IMR-90 (cell line): ENCODE data around the gene SLCO3A1. TPM values are rescaled to one million over a fixed set of nuclear protein-coding genes. Genes with fewer than 3 reads are reported as not detected.

Source experiments
- ATAC-seq: fragments of 200-7000 bp; cut with Tn5 transposase; 2 replicates; pipeline ENCODE4 v1.9.1; 2020; ENCODE audit warnings: low read depth, mild to moderate bottlenecking, moderate library complexity
- BruUV-seq: library from RNA; stranded (reverse); fragments of 400-500 nt; replicated peaks from 2 replicates; lab custom pipeline; 2021; lab: Mats Ljungman, UMichigan
- CTCF ChIA-PET: fragments of 300-600 bp; formaldehyde crosslinking; extraction: SDS; loops from one replicate; lab custom pipeline; 2021; ENCODE audit warnings: antibody characterized with exemption; lab: Yijun Ruan, JAX
- POLR2A ChIA-PET: fragments of 300-600 bp; sonication (Branson Sonifier 250); formaldehyde crosslinking; loops from one replicate; lab custom pipeline; 2022; ENCODE audit warnings: antibody characterized with exemption; ENCODE audit not compliant: unreplicated experiment; lab: Charles Lee
- DNase-seq: peaks from one replicate; pipeline ENCODE4 v3.0.0; 2013
- H2AFZ ChIP-seq: replicated peaks from 2 replicates; pipeline ENCODE3; 2013; ENCODE audit warnings: low read length, mild to moderate bottlenecking; ENCODE audit not compliant: poor library complexity
- H2AK5ac ChIP-seq: 2 replicates; pipeline ENCODE4 v1.6.1; 2013; ENCODE audit warnings: low read depth, low read length, inconsistent platforms
- H2AK9ac ChIP-seq: replicated peaks from 2 replicates; pipeline ENCODE3; 2013; ENCODE audit warnings: mild to moderate bottlenecking, low read depth, low read length, moderate library complexity; ENCODE audit not compliant: poor library complexity
- H2BK120ac ChIP-seq: 2 replicates; pipeline ENCODE4 v1.6.1; 2013; ENCODE audit warnings: low read depth, low read length, inconsistent platforms
- H2BK15ac ChIP-seq: 3 replicates; pipeline ENCODE4 v1.6.1; 2013; ENCODE audit warnings: low read depth, low read length, inconsistent platforms
- H2BK20ac ChIP-seq: 2 replicates; pipeline ENCODE4 v1.6.1; 2013; ENCODE audit warnings: low read depth, mild to moderate bottlenecking, inconsistent platforms, low read length, moderate library complexity
- H2BK5ac ChIP-seq: 2 replicates; pipeline ENCODE4 v1.6.1; 2013; ENCODE audit warnings: mild to moderate bottlenecking, low read depth, low read length, inconsistent platforms; ENCODE audit not compliant: poor library complexity, severe bottlenecking
- H3K14ac ChIP-seq: replicated peaks from 2 replicates; pipeline ENCODE4 v1.6.1; 2013; ENCODE audit warnings: low read depth, low read length, inconsistent platforms
- H3K18ac ChIP-seq: 2 replicates; pipeline ENCODE4 v1.6.1; 2013; ENCODE audit warnings: low read depth, low read length, control low read depth
- H3K23ac ChIP-seq: 2 replicates; pipeline ENCODE4 v1.6.1; 2013; ENCODE audit warnings: low read depth, low read length, inconsistent platforms
- H3K27ac ChIP-seq: 2 replicates; pipeline ENCODE4 v1.5.1; 2013; ENCODE audit warnings: mild to moderate bottlenecking, control low read depth, low read length; ENCODE audit not compliant: insufficient read depth
- H3K27me3 ChIP-seq: 2 replicates; pipeline ENCODE4 v1.6.1; 2013; ENCODE audit warnings: low read length; ENCODE audit not compliant: control insufficient read depth, insufficient read depth
- H3K36me3 ChIP-seq: 2 replicates; pipeline ENCODE4 v1.6.1; 2013; ENCODE audit warnings: low read length, mixed read lengths; ENCODE audit not compliant: control insufficient read depth, insufficient read depth
- H3K4ac ChIP-seq: 2 replicates; pipeline ENCODE4 v1.6.1; 2013; ENCODE audit warnings: low read depth, low read length, inconsistent platforms
- H3K4me1 ChIP-seq: 2 replicates; pipeline ENCODE4 v1.6.1; 2013; ENCODE audit warnings: low read length, mixed read lengths; ENCODE audit not compliant: control insufficient read depth, insufficient read depth
- H3K4me2 ChIP-seq: 2 replicates; pipeline ENCODE4 v1.6.1; 2013; ENCODE audit warnings: low read depth, mild to moderate bottlenecking, control low read depth, low read length, moderate library complexity
- H3K4me3 ChIP-seq: 2 replicates; pipeline ENCODE4 v1.5.1; 2013; ENCODE audit warnings: low read depth, mild to moderate bottlenecking, control low read depth, low read length, moderate library complexity; ENCODE audit not compliant: insufficient read depth
- H3K56ac ChIP-seq: 2 replicates; pipeline ENCODE4 v1.6.1; 2013; ENCODE audit warnings: low read length, inconsistent platforms; ENCODE audit not compliant: insufficient read depth; ENCODE audit errors: extremely low read depth
- H3K79me1 ChIP-seq, 2 experiments: 2 replicates each; pipeline ENCODE4 v1.6.1; 2013; ENCODE audit warnings: low read length in 2 of 2, inconsistent platforms in 1 of 2, low read depth in 1 of 2
- H3K9ac ChIP-seq: 2 replicates; pipeline ENCODE4 v1.6.1; 2013; ENCODE audit warnings: low read depth, low read length, control low read depth
- H3K9me1 ChIP-seq: 2 replicates; pipeline ENCODE4 v1.6.1; 2013; ENCODE audit warnings: low read length, inconsistent platforms; ENCODE audit not compliant: insufficient read depth
- H3K9me3 ChIP-seq: 2 replicates; pipeline ENCODE4 v1.6.1; 2013; ENCODE audit warnings: low read length; ENCODE audit not compliant: control insufficient read depth, insufficient read depth
- H4K20me1 ChIP-seq: 2 replicates; pipeline ENCODE4 v1.6.1; 2013; ENCODE audit warnings: low read length, inconsistent platforms; ENCODE audit not compliant: insufficient read depth
- H4K5ac ChIP-seq: 2 replicates; pipeline ENCODE4 v1.6.1; 2013; ENCODE audit warnings: mild to moderate bottlenecking, low read depth, low read length, control low read depth
- H4K8ac ChIP-seq, 2 experiments: 2 replicates each; pipeline ENCODE4 v1.6.1; 2013; ENCODE audit warnings: low read depth in 2 of 2, low read length in 2 of 2, control low read depth in 1 of 2, inconsistent platforms in 1 of 2
- H4K91ac ChIP-seq: 2 replicates; pipeline ENCODE4 v1.6.1; 2013; ENCODE audit warnings: low read depth, low read length, inconsistent platforms; ENCODE audit not compliant: insufficient read depth
- BHLHE40 ChIP-seq: fragments of 150-350 bp; IDR thresholded peaks from 2 replicates; pipeline ENCODE4 v1.6.1; 2016; ENCODE audit warnings: mild to moderate bottlenecking, low read depth, low read length
- CHD1 ChIP-seq: IDR thresholded peaks from 2 replicates; pipeline ENCODE4 v1.6.1; 2012; ENCODE audit warnings: low read depth, low read length, improper control_type of control experiment
- FOS ChIP-seq: fragments of 150-350 bp; IDR thresholded peaks from 2 replicates; pipeline ENCODE4 v1.6.1; 2016; ENCODE audit warnings: low read depth, low read length
- RCOR1 ChIP-seq: IDR thresholded peaks from 2 replicates; pipeline ENCODE4 v1.6.1; 2012; ENCODE audit warnings: mild to moderate bottlenecking, low read length, improper control_type of control experiment; ENCODE audit not compliant: insufficient replicate concordance
- USF2 ChIP-seq: fragments of 150-350 bp; IDR thresholded peaks from 2 replicates; pipeline ENCODE4 v1.6.1; 2017; ENCODE audit warnings: mild to moderate bottlenecking, antibody characterized with exemption, low read length, low read depth
- WGBS, 2 experiments: methylation state at CpG; one replicate each; pipeline versions ENCODE4 v1.1.5 to v1.1.7; 2013; ENCODE audit warnings: missing lambda C conversion rate in 2 of 2; ENCODE audit not compliant: insufficient read length in 1 of 2; ENCODE audit errors: extremely low coverage in 2 of 2; 5-methylcytosine and 5-hydroxymethylcytosine counted together
- dilution Hi-C: fragments of 300-500 bp; cut with HindIII; formaldehyde crosslinking; loops from one replicate; pipeline ENCODE4 v1.14.3; 2018; ENCODE audit warnings: low sequenced_read_pairs; ENCODE audit not compliant: unreplicated experiment
- in situ Hi-C: fragments of 300-500 bp; cut with MboI; formaldehyde crosslinking; loops from 3 replicates; pipeline ENCODE4 v1.14.3; 2019; ENCODE audit warnings: low sequenced_read_pairs, inconsistent platforms, mixed read lengths
- intact Hi-C: fragments of 100-400 bp; cut with micrococcal nuclease; formaldehyde crosslinking; loops from 2 replicates; pipeline ENCODE4 v1.10.0; 2022
- polyA plus RNA-seq, 3 experiments: library from polyadenylated mRNA; depleted of rRNA; stranded (reverse); fragments of >200 nt; gene quantifications; 2 replicates each; pipeline ENCODE4 v1.2.3, GENCODE V29; 2012; ENCODE audit warnings: low replicate concordance in 1 of 3
- total RNA-seq: library from RNA; depleted of rRNA; stranded (reverse); fragments of >200 nt; gene quantifications from 2 replicates; pipeline ENCODE4 v1.2.3, GENCODE V29; 2012

SLCO3A1 gene
- total and polyA plus RNA-seq, 2 of the 4 experiments (the other 2 are of a cell fraction), result 4.7 to 8.1 TPM

- Histone ChIP-seq H3K9me1 (peaks cover 4% of the 10 kb centered on the region; the same call in 1 of the 2 replicates), H3K14ac (peak overlapping the region; percentile 7; the same call in 1 of the 2 replicates), H3K4ac (peak overlapping the region; percentile 79), H4K8ac (peak overlapping the region; percentile 70 to 73), H3K27me3 (no peaks in the 10 kb centered on the region), H3K4me1 (peaks cover 2% of the 10 kb centered on the region; the same call in 1 of the 2 replicates), H2AK5ac (peak overlapping the region; percentile 17; the same call in 1 of the 2 replicates), H2AFZ (peak overlapping the region; percentile 82), H3K4me2 (no peak overlapping the region), H3K79me1 (no peaks in the 10 kb centered on the region), H3K56ac (no peak overlapping the region), H4K20me1 (no peaks in the 10 kb centered on the region), H3K9me3 (no peaks in the 10 kb centered on the region), H3K4me3 (no peak overlapping the region), H4K91ac (peak overlapping the region; percentile 49; the same call in 1 of the 2 replicates), H2BK20ac (0 out of 2 replicates have a peak overlapping the region, but pooled peaks have one; percentile 29), H3K23ac (no peak overlapping the region), H3K9ac (no peak overlapping the region), H3K27ac (no peak overlapping the region), H2BK120ac (peak overlapping the region; percentile 44; the same call in 1 of the 2 replicates), H2AK9ac (peak overlapping the region; percentile 70), H4K5ac (no peak overlapping the region), H3K18ac (no peak overlapping the region), H3K36me3 (no peaks in the 10 kb centered on the region), H2BK5ac (peak overlapping the region; percentile 28), H2BK15ac (no peak overlapping the region; the same call in 2 of the 3 replicates)
- dilution Hi-C loops, result no loop called here
- ChIA-PET POLR2A (no interaction called here), CTCF (no interaction called here)
- DNase-seq (peak; percentile 80), ATAC-seq (peak; percentile 95)
- TF ChIP-seq USF2 (no peak), FOS (peak; percentile 88), BHLHE40 (0 out of 2 replicates have a peak, but pooled peaks have one; percentile 17), CHD1 (no peak), RCOR1 (no peak)
- in situ Hi-C loops, result loop anchor here (5.0 to 10.0 kb wide), 2 partner anchors 222 to 365 kb away; no protein-coding TSS in a partner anchor
- intact Hi-C loops, result loop anchor here (10.0 kb wide), 1 partner anchor 125 kb away; no protein-coding TSS in a partner anchor
- 92% methylated on average over 6 of the region's 20 CpGs; no CpG with 5 or more reads in 1 of the 2 experiments for WGBS, 2 experiments
- no TSS peak for BruUV-seq
Measured at GRCh38 chr15:92069308-92070250, 216.1 kb downstream of the SLCO3A1 start.
